GM15510 (cell line): ENCODE measurements around the gene CHI3L2.

Experiments
- POLR2A ChIP-seq: IDR thresholded peaks from 3 replicates; pipeline ENCODE4 v1.6.1; 2011; ENCODE audit warnings: borderline replicate concordance; ENCODE audit not compliant: insufficient read length; ENCODE audit errors: extremely low read depth

Gene CHI3L2

DNA sequence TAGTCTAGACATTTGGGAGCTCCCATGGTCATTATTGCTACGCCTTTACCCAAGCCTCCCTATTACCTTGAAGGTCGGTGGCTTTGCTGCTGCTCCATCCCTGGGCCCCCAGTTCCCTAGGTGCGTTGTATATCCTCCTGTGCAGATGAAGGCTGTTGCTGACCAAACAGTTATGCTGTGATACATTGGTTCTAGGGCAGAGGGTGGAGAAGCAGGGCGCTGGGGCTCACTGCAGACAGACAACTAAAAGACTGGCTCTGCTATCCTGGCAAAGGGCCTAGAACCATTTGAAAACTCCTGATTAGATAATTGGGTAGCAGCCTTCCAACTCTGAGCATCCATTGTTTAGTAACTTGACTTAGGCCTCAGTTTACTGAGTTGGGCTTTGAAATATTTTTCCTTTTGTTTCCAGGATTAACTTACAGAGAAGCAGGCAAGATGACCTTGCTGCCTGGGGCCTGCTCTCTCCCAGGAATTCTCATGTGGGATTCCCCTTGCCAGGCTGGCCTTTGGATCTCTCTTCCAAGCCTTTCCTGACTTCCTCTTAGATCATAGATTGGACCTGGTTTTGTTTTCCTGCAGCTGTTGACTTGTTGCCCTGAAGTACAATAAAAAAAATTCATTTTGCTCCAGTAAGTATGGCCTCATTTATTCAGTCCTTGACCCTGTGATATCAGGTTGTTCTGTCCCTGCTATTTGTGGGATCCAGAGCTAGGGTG is 15.5 kb downstream of the CHI3L2 start:
- TF ChIP-seq POLR2A = no peak

DNA sequence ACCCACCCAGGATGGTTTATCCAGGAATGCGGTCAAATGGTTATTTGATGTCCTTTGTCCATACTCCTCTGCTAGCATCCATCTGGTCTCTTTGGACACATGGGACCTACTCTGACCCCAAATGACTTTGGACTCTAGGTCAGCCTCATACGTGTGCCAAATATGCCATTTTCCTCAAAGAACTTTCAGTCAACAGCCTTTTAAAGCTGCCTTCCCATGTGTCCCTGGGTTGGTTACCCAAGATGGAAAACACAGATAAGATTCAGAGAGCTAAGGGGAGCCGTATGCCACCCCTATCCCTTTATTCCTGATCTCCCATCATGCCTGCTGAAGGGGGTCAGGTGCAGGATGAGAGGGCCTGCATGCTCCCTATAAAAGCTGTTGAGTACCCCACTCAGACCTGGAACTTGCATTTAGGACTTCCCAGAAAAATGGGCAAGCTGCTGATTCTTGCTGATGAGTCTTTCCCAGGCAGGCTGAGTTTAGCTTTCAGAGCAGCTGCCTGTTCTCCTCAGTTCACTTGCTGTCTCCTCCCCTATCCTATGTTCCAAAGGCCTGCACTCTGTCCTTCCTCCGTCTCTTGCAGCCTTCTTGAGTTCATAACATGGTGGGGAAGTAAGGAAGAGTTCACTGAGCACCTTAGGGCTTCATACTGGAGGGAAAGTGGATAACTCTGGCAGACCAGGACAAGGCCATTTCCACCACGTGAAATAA is 19.8 kb downstream of the CHI3L2 start:
- no peak for TF ChIP-seq POLR2A

DNA sequence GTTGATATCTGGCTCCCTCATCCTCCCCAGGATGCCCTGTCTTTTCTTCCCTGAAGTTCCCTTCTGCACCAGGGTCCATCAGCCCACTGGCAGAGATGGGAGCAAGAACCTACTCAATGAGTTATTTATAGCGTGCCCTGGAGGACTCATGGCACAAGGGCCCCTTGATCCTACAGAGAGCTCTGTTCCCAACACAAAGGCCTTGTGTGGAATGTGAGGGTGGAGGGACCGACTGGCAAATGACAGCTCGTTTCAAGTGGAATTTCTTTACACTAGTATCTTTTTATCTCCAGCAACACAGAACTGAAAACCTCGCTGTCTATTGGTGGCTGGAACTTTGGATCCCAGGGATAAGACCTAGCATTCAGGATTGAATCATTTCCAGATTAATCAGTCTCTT is 22.4 kb downstream of the CHI3L2 start:
- TF ChIP-seq POLR2A = no peak

DNA sequence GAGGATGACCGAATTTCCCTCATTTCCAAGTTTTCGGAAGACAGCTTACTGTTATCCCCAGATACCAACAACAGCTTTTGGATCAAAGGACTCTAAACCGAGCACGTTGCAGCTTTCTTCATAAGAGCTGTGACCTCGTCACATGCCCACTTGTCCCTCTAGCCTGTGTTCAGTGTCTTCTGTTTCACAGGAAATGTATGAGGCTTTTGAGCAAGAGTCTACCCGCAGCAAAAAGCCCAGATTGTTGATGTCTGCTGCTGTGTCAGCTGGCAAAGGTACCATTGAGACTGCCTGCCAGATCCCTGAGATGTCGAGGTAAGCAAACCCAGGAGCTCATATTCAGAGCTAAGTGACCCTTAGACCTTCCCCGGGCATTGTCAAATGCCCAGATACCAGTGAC is 24.1 kb downstream of the CHI3L2 start:
- no peak for TF ChIP-seq POLR2A

DNA sequence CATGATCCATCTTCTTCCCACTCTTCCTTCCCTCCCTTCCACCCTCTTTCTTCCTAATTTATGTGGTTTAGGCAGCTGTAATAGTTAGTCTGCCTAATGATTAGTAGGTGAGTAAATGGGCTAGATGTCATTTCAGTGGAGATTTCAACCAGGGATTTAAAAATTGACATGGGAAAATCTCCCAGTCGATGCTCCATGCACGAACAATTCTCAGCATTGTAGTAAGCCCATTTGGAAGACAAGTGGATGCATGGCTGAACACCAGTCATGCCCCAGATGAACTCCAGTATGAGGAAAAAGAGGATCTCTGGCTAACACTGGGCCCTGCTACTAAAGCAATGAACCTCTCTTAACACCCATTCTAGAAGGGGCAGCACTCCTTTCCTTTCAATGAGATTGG is 25.3 kb downstream of the CHI3L2 start:
- TF ChIP-seq POLR2A = no peak

DNA sequence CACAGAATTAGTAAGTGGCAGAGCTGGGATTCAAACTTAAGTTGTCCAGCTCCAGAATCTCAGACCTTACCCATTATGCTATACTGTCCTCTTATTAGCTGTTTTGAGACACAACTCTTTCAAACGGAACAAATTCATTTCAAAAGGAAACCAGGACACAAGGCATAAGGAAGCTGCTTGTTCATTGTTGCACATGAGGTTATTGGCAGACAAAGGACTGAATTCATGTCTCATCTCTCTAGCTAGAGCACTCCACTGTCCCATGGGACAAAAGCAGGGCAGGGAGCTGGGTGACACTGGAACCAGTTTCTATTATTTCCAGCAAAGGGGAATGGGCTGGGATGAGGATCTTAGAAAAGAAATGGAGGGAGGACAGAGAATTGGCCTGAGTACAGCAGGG is 26.4 kb downstream of the CHI3L2 start:
- TF ChIP-seq POLR2A = no peak

DNA sequence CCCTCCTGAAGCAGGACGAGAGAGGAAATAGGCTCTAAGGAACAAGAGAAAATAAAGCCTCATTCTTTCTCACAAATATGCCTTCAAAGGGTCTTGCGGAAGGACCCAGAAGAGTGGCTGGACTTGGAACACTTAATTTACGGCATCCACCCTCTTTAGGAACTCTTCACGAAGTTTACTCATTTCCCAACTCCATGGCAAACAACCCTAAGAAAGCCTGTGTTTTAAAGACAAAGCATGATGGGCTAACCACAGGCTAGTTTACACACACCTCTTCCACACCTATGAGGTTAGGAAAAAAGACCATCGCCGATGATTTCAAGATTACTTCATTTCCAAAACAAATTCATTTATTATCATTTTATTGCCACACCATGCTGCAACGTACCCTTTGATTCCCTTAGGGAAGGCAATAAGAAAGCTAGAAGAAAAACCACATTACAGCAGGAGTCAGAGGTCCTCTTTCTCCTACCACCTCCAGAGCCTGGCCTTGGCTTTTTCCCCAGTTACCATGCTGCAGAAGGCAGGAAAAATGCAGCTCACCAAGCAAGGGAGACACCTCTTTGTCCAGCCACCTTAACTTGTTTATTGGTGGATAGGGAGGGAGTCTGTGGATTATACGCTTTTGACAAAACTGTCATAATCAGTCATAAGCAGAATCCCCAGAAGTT is 29.6 kb downstream of the CHI3L2 start:
- no peak for TF ChIP-seq POLR2A

DNA sequence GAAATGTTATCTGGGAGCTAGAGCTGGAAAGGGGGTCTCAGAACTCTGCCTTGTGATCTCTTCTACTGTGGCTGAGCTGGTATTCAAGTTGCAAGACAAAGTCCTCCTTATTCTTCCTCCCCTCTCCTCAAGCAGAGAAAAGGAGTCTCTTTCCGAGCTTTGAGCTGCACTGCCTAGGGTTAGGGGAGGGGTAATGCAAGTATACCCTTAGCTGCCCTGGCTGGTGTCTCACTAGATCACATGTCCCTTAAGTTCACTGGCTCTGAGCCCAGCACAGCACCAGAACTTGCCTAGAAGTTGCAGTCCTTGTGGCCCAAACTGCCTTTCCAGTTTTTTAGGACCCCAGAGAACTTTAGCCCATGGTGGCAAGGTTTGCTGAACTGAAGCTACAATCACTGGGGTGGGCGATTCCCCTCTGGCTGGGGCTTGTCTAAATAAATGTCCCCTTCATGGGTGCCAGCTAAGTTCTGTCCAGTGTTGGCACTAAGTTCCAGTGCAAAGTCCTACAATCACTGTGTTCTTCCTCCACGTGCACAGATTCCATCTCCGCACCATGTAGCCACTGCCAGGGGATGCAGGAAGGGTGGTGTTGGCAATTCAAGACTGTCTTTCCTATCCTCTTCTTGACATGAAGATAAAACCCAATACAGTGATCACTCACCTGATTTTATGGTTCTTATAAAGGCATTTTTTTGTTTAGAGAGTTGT is 40.4 kb downstream of the CHI3L2 start:
- no peak for TF ChIP-seq POLR2A

DNA sequence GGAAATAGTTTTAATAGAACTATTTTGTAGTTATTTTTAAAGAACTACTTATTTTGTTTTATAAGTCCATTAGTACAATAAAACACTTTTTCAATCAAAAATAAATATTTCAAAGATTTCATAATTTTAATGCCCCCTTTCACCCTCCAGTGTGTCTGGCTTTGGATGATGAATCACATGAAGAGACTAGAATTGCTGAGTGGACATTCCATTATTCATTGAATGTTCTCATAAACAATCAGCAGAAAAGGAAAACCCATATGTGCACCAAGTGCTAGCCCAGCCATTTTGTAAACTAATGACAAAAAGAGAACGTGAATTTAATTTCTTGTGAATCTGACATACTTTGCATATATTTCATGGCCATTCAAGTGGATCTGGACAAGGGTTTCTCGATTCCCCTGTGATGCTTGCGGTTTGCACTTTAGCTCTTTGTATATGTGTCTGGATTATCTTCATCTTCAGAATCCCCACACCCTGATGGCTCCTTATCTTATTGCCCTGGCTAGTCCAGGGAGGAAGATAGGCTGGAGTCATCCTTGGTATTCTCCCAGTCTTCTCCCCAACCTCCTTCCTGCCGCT is 42.4 kb downstream of the CHI3L2 start:
- no peak for TF ChIP-seq POLR2A

DNA sequence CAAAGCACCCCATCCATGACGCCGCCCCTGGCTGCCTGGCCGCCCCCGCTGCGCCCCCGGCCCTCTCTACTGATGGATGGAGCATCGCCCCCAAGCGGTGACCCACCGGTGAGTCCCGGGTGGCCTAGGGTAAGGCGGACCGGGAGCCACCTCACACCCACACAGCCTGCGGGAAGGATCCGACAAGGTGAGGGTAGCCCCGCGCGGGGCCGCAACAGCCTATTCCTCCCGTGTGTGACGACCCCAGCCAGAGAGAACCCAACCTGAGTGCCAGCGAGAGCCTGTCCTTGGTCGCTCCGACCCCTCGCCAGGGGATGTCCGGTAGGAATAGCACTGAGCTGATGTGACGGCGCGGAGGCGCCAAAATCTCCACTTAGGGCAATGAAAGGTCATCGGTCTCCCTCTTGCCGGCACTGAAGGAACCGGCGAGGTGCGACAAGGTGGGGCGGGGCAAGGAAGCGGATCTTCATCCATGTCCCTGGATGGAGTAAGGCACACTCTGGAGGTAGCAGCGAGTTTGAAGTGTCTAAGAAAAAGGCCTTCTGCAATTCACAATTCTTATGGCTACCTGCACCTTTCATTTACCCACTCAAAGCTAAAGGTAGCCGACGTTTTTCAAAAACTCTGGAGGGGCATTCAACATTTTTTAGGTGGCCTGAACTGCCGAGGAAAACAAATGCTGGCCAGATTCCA is 43.4 kb downstream of the CHI3L2 start:
- TF ChIP-seq POLR2A = no peak

DNA sequence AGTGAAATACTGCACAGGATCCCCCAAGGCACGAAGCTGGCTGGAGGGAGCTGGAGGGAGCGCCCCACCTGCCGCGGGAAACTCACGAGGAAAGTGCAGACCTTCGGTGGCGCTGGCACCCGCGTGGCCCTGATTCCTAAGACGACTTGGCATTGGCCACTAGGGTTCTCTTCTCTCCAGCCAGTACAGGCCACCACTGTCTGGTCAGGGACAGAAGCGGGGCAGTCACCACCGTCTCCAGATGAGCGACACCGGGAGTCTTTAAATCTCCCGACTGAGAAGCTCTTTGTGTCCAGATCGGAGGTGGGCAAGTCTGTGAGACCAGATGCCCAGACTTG is 43.9 kb downstream of the CHI3L2 start:
- no peak for TF ChIP-seq POLR2A

DNA sequence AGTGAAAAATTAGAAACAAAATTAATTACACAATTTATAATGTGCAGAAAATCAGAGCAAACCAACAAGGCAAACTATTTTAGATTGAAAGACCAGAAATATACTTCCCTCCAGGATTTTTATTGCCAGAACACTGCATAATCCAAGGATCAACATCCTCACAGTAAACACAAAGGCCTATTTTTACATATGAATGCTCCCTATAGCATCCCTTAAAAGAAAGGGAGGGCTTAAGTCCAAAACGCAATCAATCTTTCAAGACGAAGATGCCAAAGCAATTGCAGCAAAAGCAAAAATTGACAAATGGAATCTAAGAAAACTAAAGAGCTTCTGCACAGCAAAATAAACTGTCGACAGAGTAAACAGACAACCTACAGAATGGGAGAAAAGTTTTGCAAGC is 44.6 kb downstream of the CHI3L2 start:
- no peak for TF ChIP-seq POLR2A

DNA sequence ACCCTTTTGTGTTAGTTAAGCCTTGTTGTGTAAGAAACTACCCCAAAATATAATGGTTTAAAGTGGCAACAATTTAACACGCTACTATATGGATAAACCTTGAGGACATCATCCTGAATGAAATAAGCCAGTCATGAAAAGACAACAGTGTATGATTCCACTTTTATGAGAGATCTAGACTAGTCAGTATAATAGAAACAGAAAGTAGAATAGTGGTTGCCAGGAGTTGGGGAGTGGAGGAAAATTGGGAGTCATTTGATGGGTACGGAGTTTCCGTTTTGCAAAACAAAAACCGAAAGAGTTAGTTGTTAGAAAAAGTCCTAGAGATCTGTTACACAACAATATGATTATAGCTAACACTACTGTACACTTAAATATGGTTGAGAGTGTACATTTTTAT is 47.1 kb downstream of the CHI3L2 start:
- no peak for TF ChIP-seq POLR2A

DNA sequence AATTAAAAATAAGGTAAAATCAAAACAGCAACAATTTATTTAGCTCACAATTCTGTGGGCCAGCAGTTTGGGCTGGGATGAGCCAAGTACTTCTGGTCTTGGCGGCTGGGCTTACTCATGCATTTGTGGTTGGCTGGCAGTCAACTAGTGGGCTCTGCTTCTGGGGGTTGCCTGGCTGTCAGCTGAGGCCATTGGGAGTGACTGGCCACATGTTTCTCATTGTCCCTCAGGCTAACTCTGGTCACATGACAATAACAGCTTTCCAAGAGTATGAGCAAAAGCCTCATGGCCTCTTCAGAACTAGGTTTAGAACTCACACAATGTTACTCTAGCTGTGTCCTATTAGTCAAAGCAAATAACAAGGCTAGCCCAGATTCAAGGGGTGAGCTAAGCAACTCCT is 47.6 kb downstream of the CHI3L2 start:
- TF ChIP-seq POLR2A = no peak
